ENCODE data around the gene F2RL1. TPM values are rescaled to one million over a fixed set of nuclear protein-coding genes. Genes with fewer than 3 reads are reported as not detected.
"Not testable (repeated sequence)": the region's sequence is repeated elsewhere in the genome, so short reads cannot be mapped to it uniquely, and the experiment has no call there.

F2RL1 gene, protein sequence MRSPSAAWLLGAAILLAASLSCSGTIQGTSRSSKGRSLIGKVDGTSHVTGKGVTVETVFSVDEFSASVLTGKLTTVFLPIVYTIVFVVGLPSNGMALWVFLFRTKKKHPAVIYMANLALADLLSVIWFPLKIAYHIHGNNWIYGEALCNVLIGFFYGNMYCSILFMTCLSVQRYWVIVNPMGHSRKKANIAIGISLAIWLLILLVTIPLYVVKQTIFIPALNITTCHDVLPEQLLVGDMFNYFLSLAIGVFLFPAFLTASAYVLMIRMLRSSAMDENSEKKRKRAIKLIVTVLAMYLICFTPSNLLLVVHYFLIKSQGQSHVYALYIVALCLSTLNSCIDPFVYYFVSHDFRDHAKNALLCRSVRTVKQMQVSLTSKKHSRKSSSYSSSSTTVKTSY
- total RNA-seq = 10 to 100 TPM; 17.5 to 20.2 TPM

DNA sequence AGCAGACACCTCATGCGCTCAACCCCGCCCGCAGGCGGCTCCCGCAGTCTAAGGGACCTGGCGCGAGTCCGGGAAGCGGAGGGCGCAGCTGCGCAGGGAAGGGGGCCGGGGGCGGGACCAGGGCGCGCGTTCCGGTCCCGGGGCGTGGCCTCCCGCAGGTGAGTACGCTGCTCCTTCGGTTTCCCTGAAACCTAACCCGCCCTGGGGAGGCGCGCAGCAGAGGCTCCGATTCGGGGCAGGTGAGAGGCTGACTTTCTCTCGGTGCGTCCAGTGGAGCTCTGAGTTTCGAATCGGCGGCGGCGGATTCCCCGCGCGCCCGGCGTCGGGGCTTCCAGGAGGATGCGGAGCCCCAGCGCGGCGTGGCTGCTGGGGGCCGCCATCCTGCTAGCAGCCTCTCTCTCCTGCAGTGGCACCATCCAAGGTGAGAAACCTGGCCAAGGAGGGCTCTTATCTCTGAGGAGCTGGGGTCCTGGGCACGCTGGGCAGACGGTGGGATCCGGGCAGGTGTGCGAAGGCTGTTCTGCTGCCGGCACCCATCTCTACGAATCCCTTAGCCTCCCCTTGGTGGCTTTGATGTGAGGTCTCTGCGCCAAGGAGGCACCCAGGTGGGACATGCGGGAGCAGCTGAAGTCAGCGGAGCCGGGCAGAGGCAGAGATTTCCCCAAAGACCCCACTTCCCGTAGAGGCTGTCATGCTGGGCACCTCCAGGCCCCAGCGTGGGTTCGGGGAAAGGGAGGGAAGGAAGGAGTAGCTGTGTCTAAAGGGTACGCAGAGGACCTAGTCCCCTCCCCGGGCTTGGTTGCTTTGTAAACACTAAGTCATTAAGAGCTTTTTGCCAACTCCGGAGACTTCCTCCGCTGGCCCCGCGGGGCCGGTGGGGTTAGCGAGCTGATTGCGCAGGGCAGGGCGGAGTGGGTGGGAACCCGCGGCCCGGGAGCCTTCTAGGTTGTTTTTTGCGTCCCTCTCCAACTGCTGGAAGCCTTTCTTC, at the start of gene F2RL1:
Gene F2RL1, plus strand, starts transcription at position 187 of the 988 bp plus-strand sequence. Its CDS starts 153 bp downstream, at position 340.
- TF ChIP-seq, protein P1, sequence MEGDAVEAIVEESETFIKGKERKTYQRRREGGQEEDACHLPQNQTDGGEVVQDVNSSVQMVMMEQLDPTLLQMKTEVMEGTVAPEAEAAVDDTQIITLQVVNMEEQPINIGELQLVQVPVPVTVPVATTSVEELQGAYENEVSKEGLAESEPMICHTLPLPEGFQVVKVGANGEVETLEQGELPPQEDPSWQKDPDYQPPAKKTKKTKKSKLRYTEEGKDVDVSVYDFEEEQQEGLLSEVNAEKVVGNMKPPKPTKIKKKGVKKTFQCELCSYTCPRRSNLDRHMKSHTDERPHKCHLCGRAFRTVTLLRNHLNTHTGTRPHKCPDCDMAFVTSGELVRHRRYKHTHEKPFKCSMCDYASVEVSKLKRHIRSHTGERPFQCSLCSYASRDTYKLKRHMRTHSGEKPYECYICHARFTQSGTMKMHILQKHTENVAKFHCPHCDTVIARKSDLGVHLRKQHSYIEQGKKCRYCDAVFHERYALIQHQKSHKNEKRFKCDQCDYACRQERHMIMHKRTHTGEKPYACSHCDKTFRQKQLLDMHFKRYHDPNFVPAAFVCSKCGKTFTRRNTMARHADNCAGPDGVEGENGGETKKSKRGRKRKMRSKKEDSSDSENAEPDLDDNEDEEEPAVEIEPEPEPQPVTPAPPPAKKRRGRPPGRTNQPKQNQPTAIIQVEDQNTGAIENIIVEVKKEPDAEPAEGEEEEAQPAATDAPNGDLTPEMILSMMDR (IDR thresholded peaks at IDR 0.05) = peak in 1 of 7 experiments; percentile 26
- peak; percentile 95 to 98 (median 97) for TF ChIP-seq POLR2A (IDR thresholded peaks at IDR 0.05)
- intact Hi-C loops (cut with DNase I) = no loop called here
- Histone ChIP-seq H3K27ac (peak within 1 kb of the TSS; percentile 89 to 94 (median 91)), H3K27me3 (no peaks in the 10 kb centered on the region), H3K9me3 (no peaks in the 10 kb centered on the region), H3K4me1 (peaks cover 12% of the 10 kb centered on the region), H3K4me3 (peak within 1 kb of the TSS; percentile 60 to 88), H3K36me3 (replicated peaks in 1 of 2; ENCODE audit: insufficient read depth in 1 of 2, low read depth in 2 of 2) (no peaks in the 10 kb centered on the region)
- peak; percentile 94 for ATAC-seq
- peak; percentile 92 to 97 (median 93) for DNase-seq
- WGBS, 2 donors = 1 to 5% methylated on average over 15 to 64 of the region's 72 CpGs

DNA sequence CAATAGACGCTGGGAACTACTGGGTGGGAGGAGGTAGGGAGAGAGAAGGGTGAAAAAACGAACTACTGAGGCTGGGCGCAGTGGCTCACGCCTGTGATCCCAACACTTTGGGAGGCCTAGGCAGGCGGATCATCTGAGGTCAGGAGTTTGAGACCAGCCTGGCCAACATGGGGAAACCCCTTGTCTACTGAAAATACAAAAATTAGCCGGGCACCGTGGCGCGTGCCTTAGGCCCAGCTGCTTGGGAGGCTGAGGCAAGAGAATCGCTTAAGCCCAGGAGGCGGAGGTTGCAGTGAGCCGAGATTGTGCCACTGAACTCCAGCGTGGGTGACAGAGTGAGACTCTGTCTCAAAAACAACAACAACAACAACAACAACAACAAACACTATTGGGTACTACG, 47.8 kb upstream of the F2RL1 start:
- H3K4me1 ChIP-seq; H3K9me3 ChIP-seq; H3K27ac ChIP-seq; DNase-seq; H3K27me3 ChIP-seq; intact Hi-C loops (cut with DNase I); ATAC-seq; H3K4me3 ChIP-seq; H3K36me3 ChIP-seq (replicated peaks in 1 of 2; ENCODE audit: insufficient read depth in 1 of 2, low read depth in 2 of 2): not testable (repeated sequence)
- 87 to 90% methylated on average over 14 of the region's 14 CpGs for WGBS, 2 donors

DNA sequence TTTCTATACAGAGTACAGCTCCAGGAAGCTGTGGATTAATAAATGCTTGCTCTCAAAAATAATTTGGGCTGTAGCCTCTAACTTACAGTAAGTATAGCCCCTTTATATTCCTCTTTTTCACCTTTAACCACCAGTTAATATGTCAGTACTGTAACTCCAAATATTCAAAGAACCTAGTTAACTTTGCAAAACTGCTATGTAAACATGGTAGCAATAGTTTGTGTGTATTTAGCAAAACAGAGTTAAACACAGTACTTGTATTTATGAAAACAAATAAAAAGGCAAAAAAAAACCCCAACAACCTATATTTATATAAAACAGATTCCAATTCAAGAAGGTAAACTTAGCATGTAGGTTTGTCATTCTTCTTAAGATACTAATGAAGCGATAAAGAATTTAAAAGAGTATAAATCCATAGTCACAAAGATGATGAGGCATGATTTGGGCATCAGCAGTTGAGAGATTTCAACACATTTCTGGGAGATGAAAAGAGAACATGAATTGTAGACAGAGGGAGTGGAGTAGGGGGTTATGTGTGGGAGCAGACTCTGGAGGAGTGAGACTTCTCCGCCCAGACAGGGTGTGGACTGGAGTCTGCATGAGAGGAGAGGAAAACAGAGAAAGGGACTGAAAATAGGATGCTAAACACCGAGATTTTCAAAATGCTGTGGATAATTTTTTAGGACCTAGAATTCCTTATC, 47.0 kb upstream of the F2RL1 start:
- ATAC-seq = no peak
- H3K27ac ChIP-seq = no peak overlapping the region
- H3K9me3 ChIP-seq = no peaks in the 10 kb centered on the region
- no peaks in the 10 kb centered on the region for H3K27me3 ChIP-seq
- no peaks in the 10 kb centered on the region for H3K4me1 ChIP-seq
- no peak for DNase-seq
- no peak for TF ChIP-seq POLR2A (IDR thresholded peaks at IDR 0.05)
- H3K4me3 ChIP-seq = no peak overlapping the region
- no peaks in the 10 kb centered on the region for H3K36me3 ChIP-seq (replicated peaks in 1 of 2; ENCODE audit: insufficient read depth in 1 of 2, low read depth in 2 of 2)
- intact Hi-C loops (cut with DNase I) = no loop called here
- 66 to 82% methylated on average over 3 of the region's 3 CpGs for WGBS, 2 donors

DNA sequence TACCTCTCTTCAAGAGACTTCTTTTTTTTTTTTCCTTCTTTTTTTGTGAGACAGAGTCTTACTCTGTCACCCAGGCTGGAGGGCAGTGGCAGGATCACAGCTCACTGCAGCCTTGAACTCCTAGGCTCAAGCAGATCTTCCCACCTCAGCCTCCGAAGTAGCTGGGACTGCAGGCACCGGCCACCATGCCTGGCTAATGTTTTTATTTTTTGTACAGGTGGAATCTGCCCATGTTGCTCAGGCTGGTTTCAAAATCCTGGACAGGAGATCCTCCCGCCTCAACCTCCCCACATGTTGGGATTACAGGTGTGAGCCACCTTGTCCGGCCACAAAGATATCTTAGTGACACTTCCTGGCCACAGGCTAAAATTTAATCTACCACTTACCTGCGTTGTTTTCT, 42.9 kb upstream of the F2RL1 start:
- DNase-seq = no peak
- intact Hi-C loops (cut with DNase I) = no loop called here
- Histone ChIP-seq H3K9me3 (no peaks in the 10 kb centered on the region), H3K27me3 (no peaks in the 10 kb centered on the region), H3K4me1 (no peaks in the 10 kb centered on the region), H3K36me3 (replicated peaks in 1 of 2; ENCODE audit: insufficient read depth in 1 of 2, low read depth in 2 of 2) (no peaks in the 10 kb centered on the region), H3K27ac (no peak overlapping the region), H3K4me3 (no peak overlapping the region)
- TF ChIP-seq POLR2A (IDR thresholded peaks at IDR 0.05) = no peak
- TF ChIP-seq, protein P1 (IDR thresholded peaks at IDR 0.05) = no peak
- WGBS, 2 donors = 68 to 69% methylated on average over 5 of the region's 5 CpGs
- ATAC-seq = no peak

DNA sequence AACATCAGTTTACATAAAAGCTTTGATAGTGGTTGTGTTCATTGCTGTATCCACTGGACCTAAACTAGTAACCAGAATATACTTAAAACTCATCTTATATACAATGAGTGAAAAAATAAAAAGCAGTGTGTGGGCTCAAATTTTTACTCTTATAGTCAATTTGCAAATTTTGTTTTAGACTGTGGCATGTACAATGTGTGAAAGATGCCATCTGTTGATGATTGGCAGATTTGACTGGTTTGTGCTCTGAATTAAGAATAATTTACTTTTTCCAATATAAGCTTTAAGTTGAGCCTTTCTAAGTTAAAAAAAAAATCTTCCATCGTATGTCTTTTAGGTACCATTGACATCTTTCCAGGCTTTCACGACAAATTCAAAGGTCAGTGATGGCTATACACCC, 42.4 kb upstream of the F2RL1 start:
- H3K4me1 ChIP-seq = no peaks in the 10 kb centered on the region
- WGBS, 2 donors = 56 to 62% methylated on average over 2 of the region's 2 CpGs
- H3K36me3 ChIP-seq (replicated peaks in 1 of 2; ENCODE audit: insufficient read depth in 1 of 2, low read depth in 2 of 2) = no peaks in the 10 kb centered on the region
- intact Hi-C loops (cut with DNase I) = no loop called here
- no peak overlapping the region for H3K4me3 ChIP-seq
- no peaks in the 10 kb centered on the region for H3K27me3 ChIP-seq
- H3K27ac ChIP-seq = no peak overlapping the region
- ATAC-seq (no peak), DNase-seq (no peak)
- TF ChIP-seq, protein P1 (IDR thresholded peaks at IDR 0.05) = no peak
- TF ChIP-seq POLR2A (IDR thresholded peaks at IDR 0.05) = no peak
- no peaks in the 10 kb centered on the region for H3K9me3 ChIP-seq

DNA sequence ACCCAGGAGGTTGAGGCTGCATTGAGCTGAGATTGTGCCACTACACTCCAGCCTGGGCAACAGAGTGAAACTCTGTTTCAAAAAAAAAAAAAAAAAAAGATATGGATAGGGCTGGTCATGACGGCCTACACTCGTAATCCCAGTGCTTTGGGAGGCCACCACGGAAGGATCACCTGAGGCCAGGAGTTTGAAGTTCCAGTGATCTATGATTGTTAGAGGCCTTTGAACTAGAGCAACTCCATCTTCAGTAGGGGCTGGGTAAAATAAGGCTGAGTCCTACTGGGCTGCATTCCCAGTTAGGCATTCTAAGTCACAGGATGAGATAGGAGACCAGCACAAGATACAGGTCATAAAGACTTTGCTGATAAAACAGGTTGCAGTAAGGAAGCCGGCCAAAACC, 38.2 kb upstream of the F2RL1 start:
- H3K27me3 ChIP-seq; H3K4me1 ChIP-seq; H3K4me3 ChIP-seq; H3K36me3 ChIP-seq (replicated peaks in 1 of 2; ENCODE audit: insufficient read depth in 1 of 2, low read depth in 2 of 2); intact Hi-C loops (cut with DNase I); H3K27ac ChIP-seq; DNase-seq; H3K9me3 ChIP-seq; ATAC-seq: not testable (repeated sequence)
- WGBS, 2 donors = 75 to 85% methylated on average over 4 of the region's 4 CpGs
